GM19025 (cell line): ENCODE measurements around the gene TMEM242.
"Not testable (repeated sequence)": the region's sequence is repeated elsewhere in the genome, so short reads cannot be mapped to it uniquely, and the experiment has no call there.

Experiments
- ATAC-seq: cut with Tn5 transposase; IDR thresholded peaks from one replicate; pipeline ENCODE4 v1.9.1; 2021; ENCODE audit warnings: mild to moderate bottlenecking, low read depth, moderate library complexity; ENCODE audit not compliant: unreplicated experiment

TMEM242 gene

DNA sequence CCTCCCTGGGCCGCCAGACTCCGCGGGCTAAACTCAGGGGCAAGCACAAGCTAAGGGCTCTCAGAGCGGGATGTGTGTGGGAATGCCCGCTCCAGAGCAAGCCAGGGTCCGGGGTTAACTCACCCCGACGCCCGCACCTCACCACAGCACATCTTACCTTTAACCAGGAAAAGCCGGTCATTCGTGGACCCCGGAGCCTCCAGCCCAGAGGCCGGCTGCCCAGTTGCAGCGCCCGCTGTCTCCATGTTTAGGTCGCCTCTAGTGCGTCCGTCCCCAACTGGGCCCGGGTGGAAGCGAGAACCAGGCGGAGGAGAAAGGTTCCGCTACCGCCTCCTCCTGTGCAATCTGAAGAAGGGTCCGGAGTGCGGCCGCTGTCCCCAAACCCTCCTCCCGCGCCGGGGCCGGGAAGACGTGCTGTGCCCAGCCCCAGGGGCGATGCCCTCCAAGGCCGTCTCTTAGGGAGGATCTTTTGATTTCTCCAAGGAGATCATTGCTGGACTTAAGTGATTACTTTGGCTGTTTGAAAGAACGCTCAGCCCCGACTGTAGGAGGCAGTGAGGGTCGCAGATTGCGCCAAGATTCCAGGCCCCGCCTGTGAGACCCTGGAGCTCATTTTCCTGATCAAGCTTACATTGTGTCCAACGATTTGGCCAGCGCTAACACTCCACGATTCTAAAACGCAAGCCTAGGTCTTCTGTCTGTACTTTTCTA is at the start of gene TMEM242:
Gene TMEM242 (minus strand): TSS at position 265 of the 711 bp plus-strand sequence. CDS start 20 bp downstream, at position 245.
- peak; percentile 80 for ATAC-seq

GRCh38 chr6:157372501-157373280 is 49.4 kb upstream of the TMEM242 start:
- ATAC-seq, result no peak

DNA sequence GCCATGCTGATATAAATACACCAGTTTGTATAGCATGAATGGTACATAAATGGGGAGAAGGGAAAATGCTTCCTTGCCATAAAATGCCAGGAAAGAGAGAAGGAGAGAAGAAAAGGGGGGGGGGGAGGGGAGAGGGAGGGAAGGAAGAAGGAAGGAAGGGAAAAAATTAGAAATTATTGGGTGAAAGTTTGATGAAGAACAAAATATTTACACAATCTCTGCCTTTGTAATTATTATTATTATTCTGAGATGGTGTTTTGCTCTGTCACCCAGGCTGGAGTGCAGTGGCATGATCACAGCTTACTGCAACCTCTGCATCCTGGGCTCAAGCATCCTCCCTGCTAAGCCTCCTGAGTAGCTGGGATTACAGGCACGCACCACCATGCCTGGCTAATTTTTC is 47.4 kb upstream of the TMEM242 start:
- ATAC-seq, result no peak

- ATAC-seq, result no peak
Observed at GRCh38 chr6:157368359-157369049, 45.2 kb upstream of the TMEM242 start.

DNA sequence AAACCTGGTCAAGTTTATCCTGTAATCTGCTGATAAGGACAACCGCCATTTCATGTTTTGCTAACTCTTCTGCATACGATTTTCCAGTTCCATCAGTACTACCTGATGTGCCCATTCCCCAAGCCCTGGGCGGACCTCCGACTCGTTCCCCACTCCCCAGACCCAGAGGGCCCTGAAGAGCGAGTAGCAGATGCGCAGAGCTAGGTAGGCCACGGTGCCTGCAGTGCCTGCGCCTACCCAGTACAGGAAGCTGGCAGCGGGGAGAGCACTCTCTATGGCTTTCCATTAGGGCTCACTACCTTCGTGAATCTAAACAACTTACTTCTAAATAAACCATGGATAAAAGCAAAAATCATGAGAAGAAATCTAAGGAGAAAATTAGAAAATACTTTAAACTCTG is 43.3 kb upstream of the TMEM242 start:
- ATAC-seq, result no peak

- ATAC-seq, result no peak
Observed at GRCh38 chr6:157364705-157365104, 41.4 kb upstream of the TMEM242 start.

DNA sequence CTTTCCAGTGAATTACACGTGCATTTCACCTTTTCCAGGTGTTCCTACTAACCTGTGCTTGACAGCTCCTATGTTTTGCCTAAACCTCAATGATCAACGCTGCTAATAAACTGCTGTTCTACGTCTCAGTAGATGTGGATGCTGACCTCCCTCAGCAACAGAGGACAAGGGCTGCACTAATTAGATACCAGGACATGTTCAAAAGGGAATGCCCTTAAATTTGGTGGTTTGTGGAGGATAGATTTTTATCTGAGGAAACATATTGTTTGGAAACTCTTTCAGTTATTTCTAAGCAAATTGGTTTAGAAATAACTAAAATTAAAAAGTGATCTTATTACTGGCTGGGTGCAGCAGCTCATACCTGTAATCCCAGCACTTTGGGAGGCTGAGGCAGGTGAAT is 38.6 kb upstream of the TMEM242 start:
- no peak for ATAC-seq

DNA sequence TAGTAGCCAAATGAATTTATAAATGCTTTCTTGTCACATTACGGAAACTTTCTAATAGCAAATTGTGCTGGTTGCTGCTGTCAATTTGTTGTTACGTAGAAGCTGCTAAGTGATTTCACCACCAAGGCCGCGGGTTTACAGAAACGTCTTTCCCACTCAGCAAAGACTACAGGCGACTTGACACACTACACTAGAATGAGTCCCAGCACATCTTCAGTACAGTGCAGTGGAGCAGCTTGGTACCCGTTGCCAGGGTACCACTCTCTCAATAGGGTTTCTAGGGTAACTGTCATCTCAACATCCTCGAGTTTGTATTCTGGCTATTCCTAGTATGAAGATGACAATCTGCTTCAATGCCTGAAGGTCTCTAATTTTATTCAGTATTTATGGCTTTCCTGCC is 35.0 kb upstream of the TMEM242 start:
- ATAC-seq, result no peak

- no peak for ATAC-seq
Observed at GRCh38 chr6:157346373-157346772, 23.1 kb upstream of the TMEM242 start.

DNA sequence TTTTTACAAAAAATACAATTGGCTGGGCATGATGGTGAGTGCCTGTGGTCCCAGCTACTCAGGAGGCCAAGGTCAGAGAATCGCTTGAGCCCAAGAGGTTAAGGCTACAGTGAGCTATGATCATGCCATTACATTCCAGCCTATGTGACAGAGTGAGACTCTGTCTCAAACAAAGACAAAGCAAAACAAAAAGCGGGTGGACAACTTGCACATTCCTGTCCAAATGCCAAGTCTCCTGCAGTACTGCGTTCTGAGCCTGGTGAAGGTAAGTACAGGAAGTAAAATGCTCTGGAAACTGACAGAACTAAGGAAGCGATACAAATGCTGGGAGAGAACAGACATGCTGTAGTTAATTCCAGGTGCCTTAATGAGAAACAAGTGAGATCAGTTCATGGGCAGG is 20.4 kb upstream of the TMEM242 start:
- no peak for ATAC-seq

DNA sequence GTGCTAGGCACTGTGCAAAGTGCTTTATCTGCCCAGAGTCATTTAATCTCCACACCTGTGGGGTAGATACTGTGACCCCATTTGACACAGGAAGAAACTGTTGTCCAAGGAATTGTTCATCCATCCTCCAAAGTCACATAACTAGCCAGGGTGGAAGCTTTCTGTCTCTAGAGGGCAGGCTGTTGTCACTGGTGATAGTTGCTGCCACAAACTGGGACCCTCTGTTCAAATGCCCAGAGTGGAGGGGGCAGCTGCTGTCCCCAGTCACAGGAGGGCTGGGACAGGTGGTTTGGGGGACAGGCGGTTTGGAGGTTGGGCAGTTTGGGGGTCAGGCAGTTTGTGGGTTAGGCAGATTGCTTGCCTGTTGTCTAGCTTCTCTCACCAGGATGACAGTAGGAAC is 16.1 kb upstream of the TMEM242 start:
- no peak for ATAC-seq

DNA sequence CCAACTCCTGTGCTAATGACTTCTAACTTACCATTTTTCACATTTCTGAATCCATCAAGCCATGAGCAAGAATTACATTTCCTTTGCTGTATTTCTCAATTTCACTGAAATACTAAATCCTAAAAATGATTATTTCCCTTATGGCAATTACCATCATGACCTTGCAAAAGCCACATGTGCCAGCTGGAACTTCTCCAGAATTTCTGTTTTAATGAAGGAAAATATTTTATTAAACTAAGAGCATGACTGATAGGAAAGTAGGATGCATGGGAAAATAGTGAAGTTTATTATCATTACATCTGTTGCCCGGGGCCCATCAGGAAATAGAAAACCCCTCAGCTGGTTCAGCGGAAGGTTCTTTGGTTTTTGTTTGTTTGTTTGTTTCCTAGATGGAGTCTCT is 14.4 kb upstream of the TMEM242 start:
- no peak for ATAC-seq

GRCh38 chr6:157337276-157337675 is 14.0 kb upstream of the TMEM242 start:
- ATAC-seq, result not testable (repeated sequence)

GRCh38 chr6:157335829-157336228 is 12.5 kb upstream of the TMEM242 start:
- no peak for ATAC-seq

DNA sequence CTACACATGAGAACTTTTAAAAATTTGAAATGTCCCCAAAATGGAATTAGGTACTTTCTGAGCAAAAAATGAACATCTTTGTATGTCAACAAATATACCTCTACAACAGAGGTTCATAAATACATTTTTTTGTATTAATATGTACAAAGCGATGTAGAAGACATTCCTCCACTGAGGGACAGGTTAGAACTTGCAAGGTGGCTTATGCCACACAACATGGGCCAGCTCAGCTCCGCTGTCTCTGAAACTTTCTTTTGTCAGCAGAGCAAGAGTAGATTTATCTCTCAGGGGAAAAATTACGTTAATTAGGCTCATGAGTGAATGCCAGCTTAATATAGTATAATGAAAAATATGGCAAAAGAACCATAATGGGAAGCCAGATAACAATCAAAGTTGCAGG is 10.6 kb upstream of the TMEM242 start:
- ATAC-seq, result no peak

- no peak for ATAC-seq
Observed at GRCh38 chr6:157333537-157333936, 10.2 kb upstream of the TMEM242 start.

- ATAC-seq, result no peak
Observed at GRCh38 chr6:157332813-157333212, 9.5 kb upstream of the TMEM242 start.

GRCh38 chr6:157330831-157331230 is 7.5 kb upstream of the TMEM242 start:
- ATAC-seq, result no peak

- ATAC-seq, result no peak
Observed at GRCh38 chr6:157329829-157330228, 6.5 kb upstream of the TMEM242 start.

- ATAC-seq, result no peak
Observed at GRCh38 chr6:157328108-157328692, 4.9 kb upstream of the TMEM242 start.

GRCh38 chr6:157326979-157327378 is 3.7 kb upstream of the TMEM242 start:
- ATAC-seq, result no peak
